ENCODE measurements around the gene TMCC1.
"Not testable (repeated sequence)": the region's sequence is repeated elsewhere in the genome, so short reads cannot be mapped to it uniquely, and the experiment has no call there.

The TMCC1 gene

DNA sequence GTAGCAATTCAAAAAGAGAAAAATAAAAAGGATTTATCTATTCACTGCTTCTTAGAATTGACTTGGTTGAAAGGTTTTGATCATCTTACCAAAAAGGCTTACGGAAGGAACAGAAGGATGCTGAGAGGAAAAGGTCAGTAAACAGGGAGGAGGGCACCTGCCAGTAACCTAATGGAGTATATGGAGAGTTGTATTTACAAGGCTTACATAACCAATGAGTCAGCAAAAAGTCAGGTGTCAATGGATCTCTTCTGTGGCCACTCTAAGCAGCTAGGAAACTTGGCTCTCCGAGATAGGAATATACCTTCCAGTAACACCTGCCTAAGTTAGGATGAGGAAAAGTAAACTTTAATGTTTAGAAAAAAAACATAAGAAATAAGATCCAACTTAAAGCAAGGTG is 206.6 kb downstream of the TMCC1 start:
- no peak for DNase-seq (ENCODE audit: low spot score)

DNA sequence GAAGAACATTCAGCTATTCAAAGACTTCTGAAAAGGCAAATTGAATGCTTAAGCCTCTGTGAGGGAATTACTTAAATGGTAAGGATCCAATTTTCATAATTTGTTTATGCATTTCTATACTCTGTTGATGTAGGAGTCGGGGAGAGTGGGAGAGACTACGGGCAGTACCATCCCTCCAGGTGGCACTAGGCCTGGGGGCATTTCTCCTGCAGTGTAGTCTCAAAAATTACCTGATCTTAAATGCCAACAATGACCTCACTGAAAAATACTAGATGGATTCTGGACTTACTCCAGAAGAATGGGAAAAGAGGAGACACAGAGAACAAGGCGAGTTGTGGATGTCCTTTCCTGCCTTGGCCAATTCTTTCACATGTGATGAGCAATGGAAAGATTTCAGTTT is 209.2 kb downstream of the TMCC1 start:
- DNase-seq (ENCODE audit: low spot score), result no peak

DNA sequence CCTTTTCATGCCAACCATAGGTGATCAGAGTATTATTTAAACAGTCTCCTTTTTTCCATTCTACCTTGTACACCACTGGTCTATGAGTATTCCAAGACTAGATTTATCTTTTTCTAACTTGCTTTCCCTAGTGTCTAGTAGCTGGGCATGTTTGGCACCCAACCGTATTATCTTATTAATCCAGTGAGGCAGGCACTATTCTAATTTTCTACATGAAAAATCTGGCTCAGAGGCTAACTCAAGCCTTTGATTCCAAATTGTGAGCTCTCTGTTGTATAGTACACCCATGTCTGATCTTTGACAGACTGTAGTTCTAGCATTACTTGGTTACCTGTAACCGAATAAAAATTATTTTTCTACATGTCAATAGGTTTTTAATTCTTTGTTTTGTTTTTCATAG is 210.3 kb downstream of the TMCC1 start:
- DNase-seq (ENCODE audit: low spot score), result no peak

DNA sequence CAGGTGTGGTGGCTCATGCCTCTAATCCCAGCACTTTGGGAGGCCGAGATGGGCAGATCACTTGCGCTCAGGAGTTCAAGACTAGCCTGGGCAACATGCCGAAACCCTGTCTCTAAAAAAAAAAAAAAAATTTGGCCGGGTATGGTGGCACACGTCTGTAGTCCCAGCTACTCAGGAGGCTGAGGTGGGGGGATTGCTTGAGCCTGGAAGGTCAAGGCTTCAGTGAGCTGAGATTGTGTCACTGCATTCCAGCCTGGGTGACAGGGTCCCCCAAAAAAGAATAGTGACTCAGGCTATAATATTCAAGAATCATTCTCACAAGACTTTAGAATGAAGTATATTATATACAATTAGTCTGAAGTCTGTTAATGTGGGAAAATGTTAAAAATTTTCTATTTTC is 216.5 kb downstream of the TMCC1 start:
- DNase-seq (ENCODE audit: low spot score), result no peak

DNA sequence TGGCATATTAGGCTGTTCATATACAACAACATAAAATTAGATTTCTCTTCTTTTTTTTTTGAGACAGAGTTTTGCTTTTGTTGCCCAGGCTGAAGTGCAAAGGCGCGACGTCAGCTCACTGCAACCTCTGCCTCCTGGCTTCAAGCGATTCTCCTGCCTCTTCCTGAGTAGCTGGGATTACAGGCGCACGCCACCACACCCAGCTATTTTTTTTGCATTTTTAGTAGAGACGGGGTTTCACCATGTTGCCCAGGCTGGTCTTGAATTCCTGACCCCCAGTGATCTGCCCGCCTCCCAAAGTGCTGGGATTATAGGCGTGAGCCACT is 218.8 kb downstream of the TMCC1 start:
- not testable (repeated sequence) for DNase-seq (ENCODE audit: low spot score)

DNA sequence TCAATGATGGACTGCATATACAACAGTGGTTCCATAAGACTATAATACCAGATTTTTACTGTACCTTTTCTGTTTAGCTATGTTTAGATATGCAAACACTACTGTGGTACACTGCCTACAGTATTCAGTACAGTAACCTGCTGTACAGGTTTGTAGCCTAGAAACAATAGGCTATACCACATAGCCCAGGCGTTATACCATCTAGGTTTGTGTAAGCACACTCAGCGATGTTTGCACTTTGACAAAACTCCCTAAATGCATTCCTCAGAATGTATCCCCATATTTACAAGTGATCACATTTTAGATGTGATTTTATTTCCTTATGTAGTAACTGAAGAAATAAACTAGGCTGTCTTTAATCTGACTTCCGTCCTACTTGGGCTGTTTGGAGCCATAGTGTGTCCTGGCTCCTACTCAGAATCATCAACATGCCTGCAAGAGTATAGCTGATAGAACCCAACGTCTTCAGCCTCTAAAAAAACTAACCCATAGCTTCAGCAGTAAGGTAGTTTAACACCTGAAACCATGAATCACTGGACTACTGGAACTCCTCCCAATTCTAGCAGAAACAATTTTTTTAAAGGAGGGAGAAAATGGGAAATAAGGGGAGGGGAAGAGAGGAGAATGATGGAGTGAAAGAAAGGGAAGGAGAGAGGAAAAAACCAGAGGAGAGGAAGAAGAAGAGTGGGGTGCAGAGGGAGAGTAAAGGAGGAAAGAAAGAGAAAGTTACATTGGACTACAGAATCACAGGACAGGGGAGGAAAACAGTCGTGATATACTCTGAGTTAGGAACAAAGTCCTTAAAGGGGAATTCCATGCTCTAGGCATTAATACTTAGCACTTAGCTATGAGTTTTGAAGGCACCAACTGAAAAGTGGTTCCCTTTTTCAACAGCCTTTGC is 219.4 kb downstream of the TMCC1 start:
- DNase-seq (ENCODE audit: low spot score), result no peak

DNA sequence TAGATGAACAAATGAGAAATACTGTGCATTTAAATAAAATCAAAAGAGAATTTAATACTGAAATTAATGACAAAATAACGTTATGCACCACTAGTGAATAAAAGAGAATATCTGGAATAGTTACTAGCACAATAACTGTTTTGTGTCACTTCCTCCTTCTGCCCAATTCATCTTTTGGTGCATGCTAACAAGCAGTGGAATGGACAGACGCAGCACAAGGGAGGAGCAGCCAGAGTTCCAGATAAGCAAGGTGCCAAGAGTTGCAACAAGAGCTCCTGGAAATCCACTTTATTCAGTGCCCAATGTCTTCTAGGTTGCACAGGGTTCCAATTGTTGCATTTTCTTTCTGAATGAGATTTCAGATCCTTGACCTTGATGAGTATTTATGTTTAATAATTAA is 220.5 kb downstream of the TMCC1 start:
- DNase-seq (ENCODE audit: low spot score), result no peak

DNA sequence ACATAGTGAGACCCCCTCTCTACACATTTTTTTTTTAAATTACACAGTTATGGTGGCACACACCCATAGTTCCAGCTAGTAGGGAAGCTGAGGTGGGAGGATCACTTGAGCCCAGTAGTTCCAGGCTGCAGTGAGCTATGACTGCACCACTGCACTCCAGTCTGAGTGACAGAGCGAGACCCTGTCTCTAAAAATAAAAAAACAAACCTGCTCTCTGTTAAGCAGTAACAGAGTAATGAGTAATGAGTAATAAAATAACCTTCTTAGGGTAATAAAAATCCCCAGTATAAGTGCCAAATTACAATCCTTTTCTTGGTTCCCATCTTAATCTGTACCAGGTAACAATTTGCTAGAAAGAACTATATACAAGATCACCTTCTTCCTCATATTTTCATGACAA is 221.1 kb downstream of the TMCC1 start:
- DNase-seq (ENCODE audit: low spot score), result no peak

DNA sequence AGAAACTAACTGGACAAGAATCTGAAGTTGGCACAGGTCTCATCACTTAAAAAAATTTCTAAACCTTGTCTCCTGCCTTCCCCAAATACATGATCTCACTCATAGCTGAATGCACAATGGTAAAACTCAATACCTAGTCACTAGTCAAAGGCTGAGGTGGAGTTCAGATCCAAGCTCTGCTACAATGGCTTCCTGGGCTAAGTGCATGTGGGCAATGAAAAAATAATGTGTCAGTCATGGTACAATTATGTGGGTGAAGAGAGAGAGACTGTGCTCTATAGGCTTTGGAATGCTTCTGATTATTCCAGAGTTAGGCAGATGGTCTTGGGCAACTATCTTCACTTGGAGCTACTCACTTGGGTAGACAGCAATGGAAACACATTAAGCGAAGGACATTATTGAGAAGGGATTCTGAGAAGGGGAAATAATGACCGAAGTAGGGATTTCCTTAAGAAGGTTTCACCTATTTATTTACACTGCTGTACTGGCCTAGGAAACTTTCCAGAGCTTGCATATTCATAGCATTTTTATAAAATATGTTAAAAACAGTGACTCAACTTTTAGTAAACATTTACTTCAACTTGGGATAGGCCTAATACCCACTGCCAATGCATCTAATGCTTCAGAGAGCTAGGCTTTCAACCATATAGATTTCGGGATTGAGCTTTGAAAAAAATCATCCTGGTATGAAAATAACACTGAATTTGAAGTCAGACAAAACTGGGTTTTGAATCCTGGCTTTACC is 228.3 kb downstream of the TMCC1 start:
- DNase-seq (ENCODE audit: low spot score), result peak; percentile 25

DNA sequence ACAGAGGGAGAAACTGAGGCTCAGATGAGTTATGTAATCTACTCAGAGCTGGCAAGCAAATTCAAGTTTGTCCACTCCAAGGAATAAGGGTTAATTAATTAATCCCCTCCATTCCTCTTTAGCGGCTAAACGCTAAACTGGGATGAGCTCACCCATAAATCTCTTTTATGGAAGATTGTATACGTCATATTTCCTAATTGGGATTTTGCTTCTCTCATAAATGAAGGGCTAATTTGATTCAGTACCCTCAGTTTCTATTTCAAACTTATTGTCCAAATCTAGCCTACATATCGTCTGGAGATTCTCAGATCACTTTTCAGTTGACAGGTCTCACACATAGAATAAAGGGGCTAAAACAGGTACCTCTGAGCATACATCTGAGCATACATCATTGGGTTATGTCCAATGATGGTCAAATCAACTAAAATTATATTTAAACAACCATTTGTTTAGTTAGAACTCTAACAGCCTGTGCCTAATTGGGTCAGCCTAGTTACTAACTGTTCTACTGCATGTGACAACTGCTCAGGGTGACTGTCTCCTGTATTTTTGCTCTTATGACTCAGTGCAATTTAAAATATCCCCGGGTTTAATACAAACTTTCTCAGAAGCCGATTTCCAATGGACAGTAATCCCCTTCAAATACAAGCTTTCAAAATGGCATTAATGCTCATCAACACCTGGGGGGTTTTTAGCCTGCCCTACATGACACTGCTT is 229.4 kb downstream of the TMCC1 start:
- DNase-seq (ENCODE audit: low spot score), result peak; percentile 29

DNA sequence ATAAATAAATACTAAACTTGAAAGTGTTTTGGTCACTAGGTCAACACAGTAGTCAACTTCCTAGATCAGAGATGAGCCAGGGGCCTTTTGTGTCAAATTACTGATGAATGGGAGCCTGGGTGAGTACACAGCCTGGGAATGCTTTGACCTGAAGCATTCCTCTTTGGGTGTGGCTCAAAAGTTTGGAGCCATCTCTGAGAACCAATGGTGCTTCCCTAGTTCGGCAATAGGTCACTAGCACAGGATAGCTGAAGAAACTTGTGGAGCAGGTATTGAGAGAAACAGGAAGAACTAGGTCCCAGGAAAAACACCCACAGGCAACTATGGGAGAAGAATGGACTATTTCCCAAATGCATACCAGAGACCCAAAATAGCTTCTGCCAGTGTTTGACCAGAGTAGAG is 230.5 kb downstream of the TMCC1 start:
- peak; percentile 43 for DNase-seq (ENCODE audit: low spot score)

DNA sequence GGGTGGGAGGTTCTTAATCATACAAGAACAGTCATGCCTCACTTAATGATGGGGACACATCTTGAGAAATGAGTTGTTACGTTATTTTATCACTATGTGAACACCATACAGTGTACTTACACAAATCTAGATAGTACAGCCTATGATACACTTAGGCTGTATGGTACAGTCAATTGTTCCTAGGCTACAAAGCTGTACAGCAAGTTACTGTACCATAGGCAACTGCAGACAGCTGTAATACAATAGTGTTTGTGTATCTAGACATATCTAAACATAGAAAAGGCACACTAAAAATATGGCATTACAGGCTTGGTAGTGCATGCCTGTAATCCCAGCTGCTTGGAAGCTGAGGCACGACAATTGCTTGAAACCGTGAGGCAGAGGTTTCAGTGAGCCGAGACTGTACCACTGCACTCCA is 231.3 kb downstream of the TMCC1 start:
- no peak for DNase-seq (ENCODE audit: low spot score)

DNA sequence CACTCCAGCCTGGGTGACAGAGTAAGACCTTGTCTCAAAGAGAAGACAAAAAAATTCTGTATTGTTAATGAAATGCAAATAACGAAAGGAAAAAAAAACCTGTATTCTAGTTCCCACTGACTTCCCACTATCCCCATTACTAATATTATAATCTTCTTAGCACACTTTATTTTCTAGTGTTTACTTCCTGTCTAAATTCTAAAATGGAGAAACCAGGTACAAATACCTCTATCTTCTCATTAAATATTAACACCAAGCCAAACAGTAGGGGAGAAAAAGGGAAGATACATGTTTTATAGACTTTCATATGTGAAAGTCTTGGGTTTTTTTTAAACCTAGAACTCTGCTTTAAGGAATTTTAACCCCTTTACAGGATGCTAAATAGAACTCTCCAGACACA is 231.7 kb downstream of the TMCC1 start:
- no peak for DNase-seq (ENCODE audit: low spot score)

DNA sequence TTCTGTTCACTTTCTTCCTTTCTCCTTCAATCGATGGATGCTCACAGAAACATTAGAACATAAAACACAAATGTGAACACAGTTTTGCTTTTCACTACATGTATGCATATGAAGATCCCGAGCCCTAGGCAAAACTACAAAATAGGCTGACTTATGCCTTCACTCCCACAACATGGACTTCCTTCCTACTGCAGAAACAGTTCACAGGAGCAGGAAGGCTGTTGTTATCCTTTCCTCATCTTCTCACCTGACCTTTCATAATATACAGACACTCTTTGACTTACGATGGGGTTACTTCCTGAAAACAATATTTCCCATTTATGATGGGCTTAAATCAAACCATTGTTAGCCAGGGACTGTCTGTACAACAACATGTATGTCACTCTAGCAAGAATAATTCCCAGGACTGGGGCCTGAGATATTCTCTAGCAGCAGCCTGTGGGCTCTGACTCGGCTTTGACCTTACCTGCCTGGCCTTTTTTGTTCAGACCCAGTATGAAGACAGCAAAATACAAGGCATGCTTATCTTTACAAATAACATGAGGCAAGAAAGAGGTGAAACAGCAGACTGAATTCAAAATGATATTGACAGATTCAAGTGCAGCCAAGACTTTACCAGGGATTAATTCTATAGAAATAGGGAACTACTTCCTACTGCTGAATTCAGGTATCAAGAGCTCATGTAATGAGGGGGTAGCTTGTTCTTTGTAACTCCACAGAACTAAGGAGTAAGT is 235.2 kb downstream of the TMCC1 start:
- no peak for DNase-seq (ENCODE audit: low spot score)

DNA sequence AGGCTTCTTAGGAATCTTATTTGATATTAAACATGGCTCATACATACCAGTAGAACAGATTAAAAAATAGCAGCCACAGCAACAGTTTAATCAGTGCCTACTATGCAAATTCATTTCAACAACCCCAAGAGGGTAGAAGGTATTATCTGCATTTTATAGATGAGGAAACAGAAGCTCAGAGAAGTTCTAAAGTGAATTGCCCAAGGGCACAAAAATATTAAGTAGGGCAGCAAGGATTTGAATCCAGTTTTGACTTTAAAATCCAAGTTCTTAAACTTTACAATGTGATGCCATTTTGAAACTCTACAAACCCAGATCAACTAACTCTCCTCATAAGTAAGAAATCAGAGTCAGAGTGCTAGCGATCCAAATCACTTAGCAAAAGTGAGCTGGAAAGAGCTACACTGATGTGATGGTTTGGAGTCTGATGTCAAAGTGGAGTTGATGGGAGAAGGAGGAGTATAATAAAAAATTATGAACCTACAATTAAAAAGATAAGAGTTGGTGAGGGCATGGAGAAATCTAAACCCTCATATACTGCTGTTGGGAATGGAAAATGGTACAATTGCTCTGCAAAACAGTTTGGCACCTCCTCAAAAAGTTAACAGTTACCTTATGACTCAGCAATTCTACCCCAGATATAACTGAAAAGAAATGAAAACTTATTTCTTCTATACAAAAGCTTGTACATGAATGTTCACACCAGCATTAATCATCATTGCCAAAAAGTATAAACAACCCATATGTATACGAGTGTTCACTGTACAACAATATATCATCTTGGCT is 236.1 kb downstream of the TMCC1 start:
- DNase-seq (ENCODE audit: low spot score), result no peak

DNA sequence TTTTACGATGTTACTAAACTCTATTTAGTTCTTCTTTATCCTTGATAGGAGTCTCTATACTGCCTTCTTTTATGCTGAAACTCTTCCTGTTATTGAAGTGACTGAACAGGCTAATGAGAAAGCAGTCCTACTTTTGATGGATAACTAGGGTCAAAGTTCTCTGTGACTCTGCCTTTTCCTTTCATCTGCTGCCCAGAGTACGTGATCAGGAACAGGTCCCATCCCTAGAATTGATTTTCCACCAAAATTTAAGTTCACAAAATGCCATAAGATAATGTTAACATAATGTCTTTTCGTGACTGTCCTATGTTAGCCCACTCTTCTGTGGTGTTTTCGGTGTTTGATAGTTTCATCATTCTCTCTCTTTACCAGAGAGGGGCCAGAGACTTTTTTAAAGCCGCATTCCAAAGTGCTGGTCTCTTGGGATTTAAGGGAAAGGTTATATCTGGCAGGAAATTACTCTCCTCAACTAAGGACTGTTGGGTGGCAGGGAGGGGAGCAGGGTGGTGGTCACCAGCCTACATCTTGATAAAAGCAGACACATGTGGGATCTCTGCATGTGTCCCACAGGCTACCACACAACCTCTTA is 236.8 kb downstream of the TMCC1 start:
- no peak for DNase-seq (ENCODE audit: low spot score)

DNA sequence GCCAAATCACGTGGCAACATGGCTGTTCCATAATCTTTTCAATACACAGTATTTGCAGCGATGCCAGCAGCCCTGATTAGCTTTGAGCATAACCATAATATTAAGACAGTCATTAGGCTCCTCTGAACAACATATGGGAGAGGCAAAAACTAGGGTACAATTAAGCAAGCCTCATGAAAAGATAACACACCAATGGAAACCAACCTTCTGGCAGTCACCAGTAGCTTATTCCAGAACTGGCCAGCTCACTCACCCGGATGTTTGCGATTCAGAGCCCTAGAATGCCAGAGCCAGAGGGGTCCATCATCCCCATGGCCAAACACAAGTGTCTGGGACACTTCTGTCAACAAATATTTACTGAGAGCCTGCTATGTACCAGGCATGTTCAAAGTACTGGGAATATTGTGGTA is 238.2 kb downstream of the TMCC1 start:
- DNase-seq (ENCODE audit: low spot score), result no peak

DNA sequence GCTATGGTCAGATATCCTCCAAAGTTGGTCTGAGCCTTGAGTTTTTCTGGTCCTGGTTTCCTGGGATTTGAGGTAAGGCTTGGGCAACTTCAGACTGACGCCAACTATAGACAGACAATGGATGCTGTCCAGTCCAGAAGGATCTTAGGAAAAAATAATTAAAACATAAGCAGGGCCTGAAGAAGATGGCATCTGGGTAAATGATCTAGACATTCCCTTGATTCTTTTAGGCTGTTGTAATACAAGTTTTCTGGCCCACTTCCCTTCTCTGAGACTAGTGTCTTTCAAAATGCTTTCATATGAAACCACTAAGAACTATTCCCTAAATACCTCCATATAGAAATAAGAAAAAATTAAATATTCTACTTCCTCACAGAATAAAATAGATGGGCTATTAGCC is 239.4 kb downstream of the TMCC1 start:
- peak; percentile 68 for DNase-seq (ENCODE audit: low spot score)

DNA sequence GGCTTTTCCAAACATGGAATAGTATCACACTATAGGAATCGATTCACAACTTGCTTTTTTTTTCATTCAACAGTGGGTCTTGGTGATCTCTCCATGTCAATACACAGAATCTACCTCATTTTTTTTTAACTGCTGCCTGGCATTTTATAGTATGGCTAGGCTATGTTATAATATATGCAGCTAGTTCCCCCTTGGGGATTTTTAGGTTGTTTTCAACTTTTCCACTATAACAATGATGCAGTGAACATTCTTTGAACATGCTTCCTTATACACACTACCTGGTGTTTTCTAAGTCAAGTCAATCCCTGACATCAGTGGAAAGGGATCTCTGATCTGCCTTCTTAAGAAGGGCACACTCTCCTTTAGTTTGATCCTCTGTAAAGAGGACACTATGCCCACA is 240.5 kb downstream of the TMCC1 start:
- DNase-seq (ENCODE audit: low spot score), result no peak

DNA sequence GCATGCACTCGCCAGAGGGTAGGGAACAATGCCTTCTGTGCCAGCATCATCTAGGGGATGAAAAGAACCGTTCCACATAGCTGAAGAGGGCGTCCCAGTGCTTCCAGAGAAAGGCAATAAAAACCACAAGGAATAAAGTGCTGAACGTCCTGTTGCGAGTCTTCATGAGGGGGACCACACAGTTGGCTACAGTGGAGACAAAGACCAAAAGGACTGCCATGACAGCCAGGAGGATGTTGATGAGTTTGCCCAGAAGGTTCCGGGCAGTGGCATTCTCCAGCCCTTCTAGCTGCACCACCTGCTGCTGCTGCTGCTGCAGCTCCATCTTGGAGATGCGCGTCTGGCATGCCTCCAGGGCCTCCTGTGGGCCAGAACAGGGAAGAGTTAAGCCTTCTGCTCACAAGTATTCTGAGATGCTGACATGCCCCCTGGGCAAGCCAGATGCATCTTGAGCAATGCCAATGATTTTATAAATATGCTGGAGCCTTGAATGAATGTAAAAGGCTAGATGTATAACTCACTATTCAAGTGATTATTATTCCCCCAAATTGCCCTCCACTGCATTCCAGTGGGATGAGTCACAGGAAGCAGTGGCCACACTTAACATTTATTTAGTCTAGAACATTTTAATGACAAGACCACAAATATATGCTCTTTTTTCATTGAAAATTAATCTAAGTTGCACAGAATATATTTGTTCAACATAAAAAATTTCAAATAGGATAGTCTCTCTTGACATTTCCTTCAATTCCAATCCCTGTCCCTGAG is 241.9 kb downstream of the TMCC1 start:
- DNase-seq (ENCODE audit: low spot score), result peak; percentile 60

Measured in AG20443 (cell line).